ENCODE measurements around the gene ZNF827.

DNA sequence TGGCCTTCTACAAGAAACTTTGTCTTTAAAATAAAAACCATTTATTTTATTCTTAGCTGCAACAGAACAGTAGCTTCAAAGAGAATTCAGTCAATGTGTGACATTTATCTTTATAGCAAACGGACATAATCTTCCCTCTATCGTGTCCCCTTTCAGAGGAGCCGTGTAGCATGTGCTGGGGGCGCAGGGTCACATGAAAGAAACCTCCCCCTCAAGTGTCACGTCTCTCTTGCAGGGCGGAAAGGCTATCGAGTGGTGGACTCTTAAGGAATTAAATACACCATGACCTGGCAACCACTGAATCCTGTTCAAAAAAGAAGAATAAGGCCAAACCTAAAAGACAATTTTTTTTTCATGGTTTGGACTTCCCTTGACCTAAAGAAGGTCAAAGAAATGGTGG lies 40.2 kb downstream of the ZNF827 start:
- TF ChIP-seq CTCF (IDR thresholded peaks at IDR 0.05): no peak
- TF ChIP-seq, protein P1, sequence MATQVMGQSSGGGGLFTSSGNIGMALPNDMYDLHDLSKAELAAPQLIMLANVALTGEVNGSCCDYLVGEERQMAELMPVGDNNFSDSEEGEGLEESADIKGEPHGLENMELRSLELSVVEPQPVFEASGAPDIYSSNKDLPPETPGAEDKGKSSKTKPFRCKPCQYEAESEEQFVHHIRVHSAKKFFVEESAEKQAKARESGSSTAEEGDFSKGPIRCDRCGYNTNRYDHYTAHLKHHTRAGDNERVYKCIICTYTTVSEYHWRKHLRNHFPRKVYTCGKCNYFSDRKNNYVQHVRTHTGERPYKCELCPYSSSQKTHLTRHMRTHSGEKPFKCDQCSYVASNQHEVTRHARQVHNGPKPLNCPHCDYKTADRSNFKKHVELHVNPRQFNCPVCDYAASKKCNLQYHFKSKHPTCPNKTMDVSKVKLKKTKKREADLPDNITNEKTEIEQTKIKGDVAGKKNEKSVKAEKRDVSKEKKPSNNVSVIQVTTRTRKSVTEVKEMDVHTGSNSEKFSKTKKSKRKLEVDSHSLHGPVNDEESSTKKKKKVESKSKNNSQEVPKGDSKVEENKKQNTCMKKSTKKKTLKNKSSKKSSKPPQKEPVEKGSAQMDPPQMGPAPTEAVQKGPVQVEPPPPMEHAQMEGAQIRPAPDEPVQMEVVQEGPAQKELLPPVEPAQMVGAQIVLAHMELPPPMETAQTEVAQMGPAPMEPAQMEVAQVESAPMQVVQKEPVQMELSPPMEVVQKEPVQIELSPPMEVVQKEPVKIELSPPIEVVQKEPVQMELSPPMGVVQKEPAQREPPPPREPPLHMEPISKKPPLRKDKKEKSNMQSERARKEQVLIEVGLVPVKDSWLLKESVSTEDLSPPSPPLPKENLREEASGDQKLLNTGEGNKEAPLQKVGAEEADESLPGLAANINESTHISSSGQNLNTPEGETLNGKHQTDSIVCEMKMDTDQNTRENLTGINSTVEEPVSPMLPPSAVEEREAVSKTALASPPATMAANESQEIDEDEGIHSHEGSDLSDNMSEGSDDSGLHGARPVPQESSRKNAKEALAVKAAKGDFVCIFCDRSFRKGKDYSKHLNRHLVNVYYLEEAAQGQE (IDR thresholded peaks at IDR 0.05; ENCODE audit: insufficient read depth in 1 of 2, low read depth in 2 of 2, low read length in 1 of 2): no peak
- TF ChIP-seq POLR2AphosphoS5 (IDR thresholded peaks at IDR 0.05; ENCODE audit: low read depth, low read length): no peak
- no peak for TF ChIP-seq SIN3A (IDR thresholded peaks at IDR 0.05; ENCODE audit: borderline replicate concordance, insufficient read depth, low read depth, low read length)
- TF ChIP-seq TCF7L2 (IDR thresholded peaks at IDR 0.05; ENCODE audit: low read depth, low read length): no peak
